H1 (cell line): ENCODE data around the gene LGR4. TPM values are rescaled to one million over a fixed set of nuclear protein-coding genes. Genes with fewer than 3 reads are reported as not detected.

Source experiments
- CTCF ChIA-PET: fragments of 300-600 bp; sonication (Branson Sonifier 250); formaldehyde crosslinking; loops from one replicate; lab custom pipeline; 2021; ENCODE audit not compliant: partially characterized antibody; lab: Charles Lee
- POLR2A ChIA-PET: fragments of 300-600 bp; sonication (Branson Sonifier 250); formaldehyde crosslinking; loops from one replicate; lab custom pipeline; 2021; ENCODE audit warnings: inconsistent platforms; ENCODE audit not compliant: partially characterized antibody; lab: Charles Lee
- DNase-seq, 2 experiments: peaks; one replicate each; pipeline versions ENCODE4 v3.0.0 to v3.0.0-alpha.2; 2010 to 2022; ENCODE audit warnings: low spot score in 2 of 2, low read depth in 1 of 2, mixed read lengths in 1 of 2
- FAIRE-seq: peaks from 2 replicates; lab custom pipeline; 2011; peaks lifted over from hg19 to GRCh38; lab: Jason Lieb, UNC
- H2AFZ ChIP-seq: 2 replicates; pipeline ENCODE4 v1.8.1; 2012; ENCODE audit warnings: low read length, inconsistent platforms
- H2AK5ac ChIP-seq: 2 replicates; pipeline ENCODE4 v1.6.1; 2013; ENCODE audit warnings: low read depth, low read length
- H2BK120ac ChIP-seq: replicated peaks from 2 replicates; pipeline ENCODE3; 2013; ENCODE audit warnings: low read depth, low read length, inconsistent platforms
- H2BK12ac ChIP-seq: 2 replicates; pipeline ENCODE4 v1.6.1; 2013; ENCODE audit warnings: low read depth, low read length
- H2BK15ac ChIP-seq: 2 replicates; pipeline ENCODE4 v1.6.1; 2013; ENCODE audit warnings: low read length
- H2BK20ac ChIP-seq: 2 replicates; pipeline ENCODE4 v1.6.1; 2013; ENCODE audit warnings: low read length
- H2BK5ac ChIP-seq: 2 replicates; pipeline ENCODE4 v1.6.1; 2013; ENCODE audit warnings: low read depth, low read length
- H3K14ac ChIP-seq: 2 replicates; pipeline ENCODE4 v1.6.1; 2013; ENCODE audit warnings: inconsistent platforms; ENCODE audit not compliant: insufficient read length
- H3K18ac ChIP-seq: 2 replicates; pipeline ENCODE4 v1.6.1; 2013; ENCODE audit warnings: low read length; ENCODE audit errors: extremely low read depth
- H3K23ac ChIP-seq: 2 replicates; pipeline ENCODE4 v1.6.1; 2013; ENCODE audit warnings: inconsistent platforms; ENCODE audit not compliant: insufficient read length
- H3K23me2 ChIP-seq: 2 replicates; pipeline ENCODE4 v1.6.1; 2013; ENCODE audit warnings: low read depth, low read length
- H3K27ac ChIP-seq: 2 replicates; pipeline ENCODE4 v1.6.1; 2011; ENCODE audit warnings: low read depth, low read length, inconsistent platforms
- H3K27me3 ChIP-seq, 4 experiments: replicated peaks in 1 of 4; 1 replicate in 1 of 4; 2 replicates in 3 of 4; pipeline versions ENCODE4 v1.6.1 to v1.8.1; 2011 to 2013; ENCODE audit warnings: low read length in 3 of 4, mild to moderate bottlenecking in 3 of 4, inconsistent platforms in 2 of 4, mixed read lengths in 2 of 4, moderate library complexity in 1 of 4; ENCODE audit not compliant: control insufficient read depth in 3 of 4, insufficient read depth in 3 of 4; ENCODE audit errors: extremely low read depth in 1 of 4
- H3K36me3 ChIP-seq, 4 experiments: 2 replicates each; pipeline versions ENCODE4 v1.6.1 to v1.8.1; 2011 to 2013; ENCODE audit warnings: mild to moderate bottlenecking in 4 of 4, low read length in 3 of 4, moderate library complexity in 2 of 4, control low read depth in 1 of 4, inconsistent platforms in 1 of 4; ENCODE audit not compliant: insufficient read depth in 4 of 4, control insufficient read depth in 2 of 4
- H3K4ac ChIP-seq: replicated peaks from 2 replicates; pipeline ENCODE3; 2013; ENCODE audit warnings: low read length, low read depth, mixed read lengths, inconsistent platforms; ENCODE audit not compliant: insufficient read length
- H3K4me1 ChIP-seq, 4 experiments: replicated peaks in 1 of 4; 1 replicate in 1 of 4; 2 replicates in 3 of 4; pipeline versions ENCODE4 v1.6.1 to v1.8.1; 2011 to 2013; ENCODE audit warnings: low read length in 3 of 4, inconsistent platforms in 2 of 4, mixed read lengths in 1 of 4; ENCODE audit not compliant: insufficient read depth in 4 of 4, control insufficient read depth in 3 of 4
- H3K4me2 ChIP-seq, 2 experiments: 2 replicates each; pipeline versions ENCODE4 v1.6.1 to v1.8.1; 2011 to 2013; ENCODE audit warnings: low read depth in 2 of 2, low read length in 2 of 2, control low read depth in 1 of 2, inconsistent platforms in 1 of 2, mild to moderate bottlenecking in 1 of 2; ENCODE audit not compliant: insufficient read depth in 1 of 2
- H3K4me3 ChIP-seq, 4 experiments: fragments of 200-600, 300-600 bp in 1 of 4; sonication (generic), shearing (Covaris generic), sonication (Bioruptor Twin) in 1 of 4; 2 replicates each; pipeline versions ENCODE4 v1.5.1 to v1.8.1; 2011 to 2016; ENCODE audit warnings: low read length in 4 of 4, low read depth in 3 of 4, control low read depth in 2 of 4, inconsistent platforms in 2 of 4, mild to moderate bottlenecking in 2 of 4, mixed read lengths in 1 of 4, moderate library complexity in 1 of 4; ENCODE audit not compliant: insufficient read depth in 2 of 4; ENCODE audit errors: extremely low read depth in 1 of 4
- H3K56ac ChIP-seq: replicated peaks from 2 replicates; pipeline ENCODE3; 2013; ENCODE audit warnings: low read depth, mild to moderate bottlenecking, mixed read lengths, low read length, inconsistent platforms; ENCODE audit not compliant: insufficient read length
- H3K79me1 ChIP-seq: 2 replicates; pipeline ENCODE4 v1.6.1; 2013; ENCODE audit warnings: low read depth, low read length, control low read depth
- H3K79me2 ChIP-seq, 2 experiments: 2 replicates each; pipeline versions ENCODE4 v1.6.1 to v1.8.1; 2012 to 2013; ENCODE audit warnings: low read length in 2 of 2, mild to moderate bottlenecking in 2 of 2, inconsistent platforms in 1 of 2; ENCODE audit not compliant: insufficient read depth in 2 of 2, control insufficient read depth in 1 of 2
- H3K9ac ChIP-seq, 4 experiments: replicated peaks in 1 of 4; 1 replicate in 1 of 4; 2 replicates in 3 of 4; pipeline versions ENCODE4 v1.6.1 to v1.8.1; 2011 to 2013; ENCODE audit warnings: low read depth in 3 of 4, low read length in 3 of 4, control low read depth in 2 of 4, mild to moderate bottlenecking in 2 of 4, moderate library complexity in 2 of 4, inconsistent platforms in 1 of 4; ENCODE audit errors: extremely low read depth in 1 of 4
- H3K9me3 ChIP-seq, 2 experiments: 2 replicates each; pipeline versions ENCODE4 v1.6.1 to v1.8.1; 2012 to 2013; ENCODE audit warnings: mild to moderate bottlenecking in 2 of 2, moderate library complexity in 2 of 2, control low read depth in 1 of 2, inconsistent platforms in 1 of 2, low read depth in 1 of 2, low read length in 1 of 2, mixed read lengths in 1 of 2; ENCODE audit not compliant: insufficient read depth in 2 of 2
- H4K20me1 ChIP-seq, 2 experiments: replicated peaks in 1 of 2; 2 replicates each; pipeline versions ENCODE3 to v1.8.1; 2011 to 2013; ENCODE audit warnings: inconsistent platforms in 2 of 2, low read length in 2 of 2, mild to moderate bottlenecking in 1 of 2; ENCODE audit not compliant: insufficient read depth in 2 of 2, control insufficient read depth in 1 of 2
- H4K5ac ChIP-seq: 2 replicates; pipeline ENCODE4 v1.6.1; 2013; ENCODE audit warnings: low read length, low read depth, mixed read lengths, inconsistent platforms; ENCODE audit not compliant: insufficient read length
- H4K8ac ChIP-seq: 2 replicates; pipeline ENCODE4 v1.8.0; 2013; ENCODE audit warnings: mild to moderate bottlenecking, moderate library complexity, low read length, inconsistent platforms; ENCODE audit not compliant: insufficient read depth; ENCODE audit errors: extremely low read depth
- H4K91ac ChIP-seq: replicated peaks from 2 replicates; pipeline ENCODE3; 2013; ENCODE audit warnings: low read length, mixed read lengths, inconsistent platforms; ENCODE audit not compliant: insufficient read length
- ASH2L ChIP-seq: fragments of 200-600, 300-600 bp; sonication (generic); IDR thresholded peaks from one replicate; pipeline ENCODE4 v1.7.1; 2017; ENCODE audit warnings: low read length
- EP300 ChIP-seq, 2 experiments: IDR thresholded peaks; 1 replicate in 1 of 2; 2 replicates in 1 of 2; pipeline ENCODE4 v1.6.1; 2011 to 2012; ENCODE audit warnings: low read depth in 2 of 2, low read length in 2 of 2, mild to moderate bottlenecking in 2 of 2, borderline replicate concordance in 1 of 2, inconsistent platforms in 1 of 2, moderate library complexity in 1 of 2
- EZH2 ChIP-seq: fragments of 200-600 bp; sonication (generic); IDR thresholded peaks from 2 replicates; pipeline ENCODE4 v1.7.1; 2012; ENCODE audit warnings: low read depth, mild to moderate bottlenecking, moderate library complexity, low read length, inconsistent platforms; ENCODE audit not compliant: severe bottlenecking
- GABPA ChIP-seq: IDR thresholded peaks from 2 replicates; pipeline ENCODE4 v1.6.1; 2011; ENCODE audit warnings: mild to moderate bottlenecking, low read length, moderate library complexity, borderline replicate concordance; ENCODE audit not compliant: insufficient read depth
- KDM5A ChIP-seq: fragments of 200-600 bp; IDR thresholded peaks from 2 replicates; pipeline ENCODE4 v1.7.1; 2012; ENCODE audit warnings: mild to moderate bottlenecking, low read length, inconsistent platforms, mixed read lengths
- NANOG ChIP-seq: IDR thresholded peaks from 2 replicates; pipeline ENCODE4 v1.6.1; 2011; ENCODE audit warnings: low read length, low read depth, mild to moderate bottlenecking, inconsistent platforms; ENCODE audit not compliant: insufficient read depth, poor library complexity, severe bottlenecking
- NRF1 ChIP-seq: IDR thresholded peaks from 2 replicates; pipeline ENCODE4 v1.6.1; 2011; ENCODE audit warnings: mild to moderate bottlenecking, low read depth, low read length, improper control_type of control experiment
- RAD21 ChIP-seq, 2 experiments: IDR thresholded peaks in 1 of 2; conservative IDR thresholded peaks in 1 of 2; 2 replicates each; pipeline ENCODE4 v1.6.1; 2011; ENCODE audit warnings: low read depth in 2 of 2, low read length in 2 of 2, improper control_type of control experiment in 1 of 2, inconsistent platforms in 1 of 2, mild to moderate bottlenecking in 1 of 2, moderate library complexity in 1 of 2
- RNF2 ChIP-seq: fragments of 200-900, 300-1000 bp; sonication (generic); IDR thresholded peaks from 2 replicates; pipeline ENCODE4 v1.7.1; 2016; ENCODE audit warnings: borderline replicate concordance, low read depth, mild to moderate bottlenecking, antibody characterized with exemption, low read length; ENCODE audit not compliant: poor library complexity, severe bottlenecking; ENCODE audit errors: missing control alignments
- SP4 ChIP-seq: IDR thresholded peaks from 2 replicates; pipeline ENCODE4 v1.6.1; 2012; ENCODE audit warnings: low read length, inconsistent platforms
- TAF7 ChIP-seq: optimal IDR thresholded peaks from 2 replicates; pipeline ENCODE3; 2011; ENCODE audit warnings: low read depth, mild to moderate bottlenecking, inconsistent platforms, low read length, moderate library complexity, borderline replicate concordance
- TEAD4 ChIP-seq: IDR thresholded peaks from 2 replicates; pipeline ENCODE4 v1.6.1; 2012; ENCODE audit warnings: low read depth, low read length, inconsistent platforms, mixed read lengths
- YY1 ChIP-seq: IDR thresholded peaks from 2 replicates; pipeline ENCODE4 v1.6.1; 2011; ENCODE audit warnings: low read depth, mild to moderate bottlenecking, low read length
- polyA plus RNA-seq, 7 experiments: library from polyadenylated mRNA; depleted of rRNA in 3 of 7; stranded (reverse) in 5 of 7; unstranded in 2 of 7; fragments of >200 nt in 5 of 7; fragments of 200-250 nt in 2 of 7; gene quantifications; 1 replicate in 5 of 7; 2 replicates in 1 of 7; 4 replicates in 1 of 7; pipeline versions ENCODE4 v1.2.1 to v1.2.3, GENCODE V29; 2011 to 2013; ENCODE audit warnings: missing spikeins in 2 of 7, mixed read lengths in 2 of 7
- total RNA-seq: library from RNA; stranded (reverse); fragmentation: NEBNext Ultra II Directional; extraction: Animal tissue kit (Norgen Biotek cat#: 25700); gene quantifications from 2 replicates; pipeline ENCODE4 v1.2.1, GENCODE V29; 2021
- TF ChIP-seq, protein P1 (sequence below): IDR thresholded peaks from 2 replicates; pipeline ENCODE4 v1.6.1; 2012; ENCODE audit warnings: inconsistent platforms

LGR4 gene
- total and polyA plus RNA-seq, 2 of the 8 experiments (the other 6 are each of a cell fraction or from before 2014, with no cell fraction given) = 26.6 to 61.7 TPM

DNA sequence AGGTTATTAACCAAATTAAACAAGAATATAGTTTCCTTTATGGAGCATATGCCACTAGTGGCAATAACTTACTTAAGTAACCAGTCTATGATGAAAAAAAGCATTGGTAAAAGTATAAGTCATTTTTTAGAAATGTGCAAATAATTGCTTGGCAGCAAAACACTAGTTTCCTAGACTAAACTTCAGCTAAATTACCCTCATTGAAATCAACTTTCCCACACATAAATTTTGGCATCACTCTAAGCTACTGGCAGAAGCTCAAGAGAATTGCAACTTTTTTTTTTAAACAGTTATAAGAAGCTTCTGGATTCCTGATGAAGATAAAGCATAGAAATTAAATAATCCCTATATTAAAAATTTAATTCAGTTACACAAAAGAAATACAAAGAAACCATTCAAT lies 122.1 kb downstream of the LGR4 start:
- Histone ChIP-seq H2BK5ac (no peak overlapping the region), H3K4me2 (no peak overlapping the region), H3K18ac (no peak overlapping the region), H2BK120ac (no peak overlapping the region), H3K27me3 (no peaks in the 10 kb centered on the region), H4K5ac (no peak overlapping the region), H3K9me3 (no peaks in the 10 kb centered on the region), H2AFZ (no peak overlapping the region), H3K23ac (no peak overlapping the region), H2AK5ac (no peak overlapping the region), H4K20me1 (no peaks in the 10 kb centered on the region), H3K36me3 (peaks cover 0 to 8% (median 0%) of the 10 kb centered on the region in 4 experiments; a peak in 1 of 8 replicates), H3K14ac (no peak overlapping the region), H3K4ac (no peak overlapping the region), H3K79me1 (no peaks in the 10 kb centered on the region), H4K91ac (no peak overlapping the region), H3K4me1 (peaks cover 0 to 32% (median 7%) of the 10 kb centered on the region in 4 experiments; a peak in 5 of 7 replicates), H3K23me2 (peaks cover 2% of the 10 kb centered on the region; the same call in 1 of the 2 replicates), H3K4me3 (no peak overlapping the region), H3K27ac (no peak overlapping the region), H3K79me2 (no peaks in the 10 kb centered on the region), H3K9ac (no peak overlapping the region), H2BK12ac (no peak overlapping the region), H2BK15ac (no peak overlapping the region), H2BK20ac (no peak overlapping the region), H3K56ac (no peak overlapping the region), H4K8ac (no peak overlapping the region)
- FAIRE-seq (no peak), DNase-seq (no peak)
- POLR2A ChIA-PET = no interaction called here
- CTCF ChIA-PET = no interaction called here
- TF ChIP-seq EZH2 (no peak), SP4 (no peak), GABPA (no peak), TEAD4 (no peak), RNF2 (no peak), RAD21 (IDR thresholded peaks at IDR 0.05 in 1 of 2, conservative IDR thresholded peaks at IDR 0.05 in 1 of 2; ENCODE audit: low read depth in 2 of 2, low read length in 2 of 2) (no peak), NANOG (no peak), KDM5A (no peak), NRF1 (no peak), ASH2L (no peak), EP300 (IDR thresholded peaks at IDR 0.05; ENCODE audit: borderline replicate concordance in 1 of 2, low read depth in 2 of 2, low read length in 2 of 2) (no peak), TAF7 (no peak), YY1 (no peak)
- TF ChIP-seq, protein P1, sequence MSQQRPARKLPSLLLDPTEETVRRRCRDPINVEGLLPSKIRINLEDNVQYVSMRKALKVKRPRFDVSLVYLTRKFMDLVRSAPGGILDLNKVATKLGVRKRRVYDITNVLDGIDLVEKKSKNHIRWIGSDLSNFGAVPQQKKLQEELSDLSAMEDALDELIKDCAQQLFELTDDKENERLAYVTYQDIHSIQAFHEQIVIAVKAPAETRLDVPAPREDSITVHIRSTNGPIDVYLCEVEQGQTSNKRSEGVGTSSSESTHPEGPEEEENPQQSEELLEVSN = no peak
